ENCODE results near the gene ACTN1. TPM values are rescaled to one million over a fixed set of nuclear protein-coding genes. Genes with fewer than 3 reads are reported as not detected.
A peak's percentile ranks its signal among the peaks of the same experiment; 100 is the strongest.

The ACTN1 gene
- total RNA-seq, 4 donors from 2014 or later, result 40.3 to 585 (median 80.1) TPM

GRCh38 chr14:68961781-68962584, 17.1 kb downstream of the ACTN1 start:
- H3K4me3 ChIP-seq, result no peak overlapping the region
- no peak for TF ChIP-seq POLR2A (IDR thresholded peaks at IDR 0.05)
- H3K4me1 ChIP-seq, result peaks cover 0 to 45% (median 5%) of the 10 kb centered on the region in 4 donors
- H3K9me3 ChIP-seq, result no peaks in the 10 kb centered on the region
- no peak for DNase-seq
- no peaks in the 10 kb centered on the region for H3K27me3 ChIP-seq
- H3K36me3 ChIP-seq, result no peaks in the 10 kb centered on the region
- peak overlapping the region in 2 of 4 donors; percentile 25 to 32 for H3K27ac ChIP-seq

- H3K27ac ChIP-seq, result peak overlapping the region in 2 of 4 donors; percentile 25 to 32
- H3K36me3 ChIP-seq, result no peaks in the 10 kb centered on the region
- no peak for DNase-seq
- TF ChIP-seq POLR2A (IDR thresholded peaks at IDR 0.05) (no peak), CTCF (IDR thresholded peaks at IDR 0.05) (no peak)
- H3K4me1 ChIP-seq, result peaks cover 0 to 44% (median 5%) of the 10 kb centered on the region in 4 donors
- H3K9me3 ChIP-seq, result no peaks in the 10 kb centered on the region
- H3K27me3 ChIP-seq, result no peaks in the 10 kb centered on the region
- H3K4me3 ChIP-seq, result no peak overlapping the region
Observed at GRCh38 chr14:68961361-68961760, 17.7 kb downstream of the ACTN1 start.

GRCh38 chr14:68960123-68960522, 19.0 kb downstream of the ACTN1 start:
- H3K4me3 ChIP-seq, result no peak overlapping the region
- H3K27me3 ChIP-seq, result no peaks in the 10 kb centered on the region
- DNase-seq, result no peak
- peak overlapping the region in 1 of 4 donors; percentile 86 for H3K27ac ChIP-seq
- H3K4me1 ChIP-seq, result peaks cover 0 to 45% (median 2%) of the 10 kb centered on the region in 4 donors
- H3K9me3 ChIP-seq, result no peaks in the 10 kb centered on the region
- no peaks in the 10 kb centered on the region for H3K36me3 ChIP-seq
- no peak for TF ChIP-seq CTCF (IDR thresholded peaks at IDR 0.05)
- no peak for TF ChIP-seq POLR2A (IDR thresholded peaks at IDR 0.05)

GRCh38 chr14:68959035-68959434, 20.1 kb downstream of the ACTN1 start:
- DNase-seq, result no peak
- Histone ChIP-seq H3K4me1 (peaks cover 0 to 45% (median under 1%) of the 10 kb centered on the region in 4 donors), H3K27ac (peak overlapping the region in 1 of 4 donors; percentile 86), H3K4me3 (no peak overlapping the region), H3K9me3 (no peaks in the 10 kb centered on the region), H3K36me3 (no peaks in the 10 kb centered on the region), H3K27me3 (no peaks in the 10 kb centered on the region)
- TF ChIP-seq CTCF (IDR thresholded peaks at IDR 0.05) (no peak), POLR2A (IDR thresholded peaks at IDR 0.05) (no peak)

- DNase-seq, result no peak
- no peaks in the 10 kb centered on the region for H3K36me3 ChIP-seq
- no peaks in the 10 kb centered on the region for H3K27me3 ChIP-seq
- TF ChIP-seq POLR2A (IDR thresholded peaks at IDR 0.05) (no peak), CTCF (IDR thresholded peaks at IDR 0.05) (no peak)
- peaks cover 0 to 40% (median 0%) of the 10 kb centered on the region in 4 donors for H3K4me1 ChIP-seq
- H3K27ac ChIP-seq, result peak overlapping the region in 1 of 4 donors; percentile 86
- H3K4me3 ChIP-seq, result no peak overlapping the region
- no peaks in the 10 kb centered on the region for H3K9me3 ChIP-seq
Observed at GRCh38 chr14:68958553-68958952, 20.5 kb downstream of the ACTN1 start.

GRCh38 chr14:68957775-68958174, 21.3 kb downstream of the ACTN1 start:
- no peaks in the 10 kb centered on the region for H3K36me3 ChIP-seq
- H3K27me3 ChIP-seq, result no peaks in the 10 kb centered on the region
- peak overlapping the region in 3 of 4 donors; percentile 36 to 86 (median 69) for H3K27ac ChIP-seq
- no peak for DNase-seq
- H3K4me3 ChIP-seq, result no peak overlapping the region
- no peak for TF ChIP-seq CTCF (IDR thresholded peaks at IDR 0.05)
- no peak for TF ChIP-seq POLR2A (IDR thresholded peaks at IDR 0.05)
- H3K9me3 ChIP-seq, result no peaks in the 10 kb centered on the region
- peaks cover 0 to 45% (median 0%) of the 10 kb centered on the region in 4 donors for H3K4me1 ChIP-seq
